SK-N-SH (cell line): ENCODE results near the gene IGLON5. TPM values are rescaled to one million over a fixed set of nuclear protein-coding genes. Genes with fewer than 3 reads are reported as not detected.

Source experiments
- CTCF ChIA-PET: fragments of 300-600, 350-600 bp; formaldehyde crosslinking; extraction: SDS; loops from one replicate; lab custom pipeline; 2021; lab: Yijun Ruan, JAX
- POLR2A ChIA-PET: fragments of 350-600 bp; sonication (Branson Sonifier 250); formaldehyde crosslinking; extraction: SDS; loops from one replicate; lab custom pipeline; 2020; ENCODE audit warnings: antibody characterized with exemption, inconsistent platforms; lab: Yijun Ruan, JAX
- DNase-seq: peaks from one replicate; pipeline ENCODE4 v3.0.0; 2012
- H2AFZ ChIP-seq: fragments of 200-600 bp; sonication (generic); 2 replicates; pipeline ENCODE4 v1.8.1; 2016; ENCODE audit warnings: antibody characterized with exemption, mild to moderate bottlenecking, low read depth
- H3F3A ChIP-seq: fragments of 200-600 bp; sonication (generic); replicated peaks from 2 replicates; pipeline ENCODE3; 2016; ENCODE audit warnings: antibody characterized with exemption, mild to moderate bottlenecking; ENCODE audit not compliant: insufficient read depth
- H3K27ac ChIP-seq, 2 experiments: fragments of 200-500 bp in 1 of 2; fragments of 200-600 bp in 1 of 2; sonication (Bioruptor generic) in 1 of 2; sonication (generic), shearing (Covaris generic) in 1 of 2; 2 replicates each; pipeline versions ENCODE4 v1.5.1 to v1.6.1; 2014 to 2016; ENCODE audit warnings: low read depth in 2 of 2, inconsistent platforms in 1 of 2, low read length in 1 of 2, mild to moderate bottlenecking in 1 of 2, mixed read lengths in 1 of 2
- H3K27me3 ChIP-seq: fragments of 200-600 bp; sonication (generic), shearing (Covaris generic); 2 replicates; pipeline ENCODE4 v1.6.1; 2016; ENCODE audit warnings: mixed run types; ENCODE audit not compliant: insufficient read depth
- H3K36me3 ChIP-seq, 2 experiments: fragments of 200-500 bp in 1 of 2; fragments of 200-600 bp in 1 of 2; sonication (Bioruptor generic) in 1 of 2; sonication (generic) in 1 of 2; replicated peaks in 1 of 2; 2 replicates each; pipeline versions ENCODE3 to v1.5.1; 2014 to 2016; ENCODE audit warnings: low read length in 1 of 2, mild to moderate bottlenecking in 1 of 2; ENCODE audit not compliant: insufficient read depth in 2 of 2, control insufficient read depth in 1 of 2
- H3K4me1 ChIP-seq, 2 experiments: fragments of 200-500 bp in 1 of 2; fragments of 200-600 bp in 1 of 2; sonication (Bioruptor generic) in 1 of 2; sonication (generic), shearing (Covaris generic) in 1 of 2; 2 replicates each; pipeline versions ENCODE4 v1.5.1 to v1.6.1; 2014 to 2016; ENCODE audit warnings: low read depth in 1 of 2, low read length in 1 of 2, mixed run types in 1 of 2; ENCODE audit not compliant: insufficient read depth in 2 of 2, control insufficient read depth in 1 of 2
- H3K4me2 ChIP-seq: fragments of 200-600 bp; sonication (generic), shearing (Covaris generic); 2 replicates; pipeline ENCODE4 v1.6.1; 2017; ENCODE audit warnings: mixed run types
- H3K4me3 ChIP-seq, 2 experiments: fragments of 200-500 bp in 1 of 2; fragments of 200-600 bp in 1 of 2; sonication (Bioruptor generic) in 1 of 2; sonication (generic), shearing (Covaris generic) in 1 of 2; 2 replicates each; pipeline versions ENCODE4 v1.5.1 to v1.8.1; 2014 to 2016; ENCODE audit warnings: low read depth in 2 of 2, inconsistent platforms in 1 of 2, low read length in 1 of 2, mild to moderate bottlenecking in 1 of 2, mixed read lengths in 1 of 2, moderate library complexity in 1 of 2
- H3K79me2 ChIP-seq: fragments of 200-600 bp; sonication (generic); 2 replicates; pipeline ENCODE4 v1.8.1; 2017; ENCODE audit warnings: mild to moderate bottlenecking; ENCODE audit not compliant: insufficient read depth
- H3K9ac ChIP-seq: fragments of 200-600 bp; sonication (generic); 2 replicates; pipeline ENCODE4 v1.6.1; 2017; ENCODE audit warnings: mixed run types
- H3K9me2 ChIP-seq: fragments of 200-600 bp; sonication (generic); 2 replicates; pipeline ENCODE4 v1.6.1; 2017; ENCODE audit warnings: mixed run types
- H3K9me3 ChIP-seq: fragments of 200-600 bp; sonication (generic); 2 replicates; pipeline ENCODE4 v1.6.1; 2017; ENCODE audit warnings: mixed run types, mild to moderate bottlenecking, moderate library complexity
- H4K20me1 ChIP-seq: fragments of 200-600 bp; sonication (generic); 2 replicates; pipeline ENCODE4 v1.6.1; 2017; ENCODE audit warnings: mild to moderate bottlenecking, mixed run types; ENCODE audit not compliant: insufficient read depth
- CHD2 ChIP-seq: fragments of 150-350 bp; IDR thresholded peaks from 2 replicates; pipeline ENCODE4 v1.6.1; 2018; ENCODE audit warnings: low read length; ENCODE audit not compliant: partially characterized antibody
- CTCF ChIP-seq: fragments of 200-600 bp; sonication (generic); IDR thresholded peaks from 2 replicates; pipeline ENCODE4 v1.6.1; 2017; ENCODE audit warnings: antibody characterized with exemption, mild to moderate bottlenecking, moderate library complexity
- EP300 ChIP-seq, 2 experiments: IDR thresholded peaks; 2 replicates each; pipeline versions ENCODE4 v1.4.0 to v1.6.1; 2012; ENCODE audit warnings: borderline replicate concordance in 1 of 2, low read depth in 1 of 2, low read length in 1 of 2
- FOSL2 ChIP-seq: IDR thresholded peaks from 2 replicates; pipeline ENCODE4 v1.4.0; 2012; ENCODE audit warnings: low read depth, mild to moderate bottlenecking, moderate library complexity, borderline replicate concordance
- FOXJ3 ChIP-seq: sonication (generic); formaldehyde crosslinking; IDR thresholded peaks from 2 replicates; pipeline ENCODE4 v1.5.1; 2020; ENCODE audit warnings: mild to moderate bottlenecking, missing genetic modification reagents
- FOXM1 ChIP-seq: IDR thresholded peaks from 2 replicates; pipeline ENCODE4 v1.4.0; 2012; ENCODE audit warnings: low read depth, mild to moderate bottlenecking
- GABPA ChIP-seq: IDR thresholded peaks from 2 replicates; pipeline ENCODE4 v1.4.0; 2012; ENCODE audit warnings: low read depth, mild to moderate bottlenecking
- IRF3 ChIP-seq: fragments of 150-350 bp; IDR thresholded peaks from 2 replicates; pipeline ENCODE4 v1.6.1; 2016; ENCODE audit warnings: mild to moderate bottlenecking, low read depth, low read length
- JUND ChIP-seq: IDR thresholded peaks from 2 replicates; pipeline ENCODE4 v1.4.0; 2012
- MAX ChIP-seq: IDR thresholded peaks from 2 replicates; pipeline ENCODE4 v1.4.0; 2012; ENCODE audit warnings: low read depth
- PBX3 ChIP-seq: IDR thresholded peaks from 2 replicates; pipeline ENCODE4; 2012
- POLR2AphosphoS5 ChIP-seq: IDR thresholded peaks from 2 replicates; pipeline ENCODE4 v1.6.1; 2012; ENCODE audit warnings: low read depth, low read length
- RCOR1 ChIP-seq: fragments of 150-350 bp; IDR thresholded peaks from 2 replicates; pipeline ENCODE4 v1.6.1; 2017; ENCODE audit warnings: antibody characterized with exemption, low read length
- RFX5 ChIP-seq: IDR thresholded peaks from 2 replicates; pipeline ENCODE4 v1.6.1; 2012; ENCODE audit warnings: mild to moderate bottlenecking, improper control_type of control experiment, low read length
- RXRA ChIP-seq: IDR thresholded peaks from 2 replicates; pipeline ENCODE4 v1.4.0; 2012; ENCODE audit warnings: low read depth, mild to moderate bottlenecking, borderline replicate concordance
- SIN3A ChIP-seq: IDR thresholded peaks from 2 replicates; pipeline ENCODE4 v1.6.1; 2012; ENCODE audit warnings: low read depth, mild to moderate bottlenecking, low read length, moderate library complexity, borderline replicate concordance
- SMC3 ChIP-seq: IDR thresholded peaks from 2 replicates; pipeline ENCODE4 v1.6.1; 2012; ENCODE audit warnings: low read depth, low read length, improper control_type of control experiment
- TAF1 ChIP-seq: IDR thresholded peaks from 2 replicates; pipeline ENCODE4 v1.6.1; 2012; ENCODE audit warnings: low read depth, mild to moderate bottlenecking, low read length, moderate library complexity, borderline replicate concordance
- TCF12 ChIP-seq: IDR thresholded peaks from 2 replicates; pipeline ENCODE4 v1.4.0; 2012
- USF2 ChIP-seq: fragments of 150-350 bp; IDR thresholded peaks from 2 replicates; pipeline ENCODE4 v1.6.1; 2017; ENCODE audit warnings: antibody characterized with exemption, low read length, low read depth, borderline replicate concordance
- YY1 ChIP-seq: IDR thresholded peaks from 2 replicates; pipeline ENCODE4 v1.4.0; 2012; ENCODE audit warnings: low read depth, mild to moderate bottlenecking
- WGBS: methylation state at CpG from one replicate; pipeline ENCODE4 v1.1.6; 2017; ENCODE audit warnings: low lambda C conversion rate; 5-methylcytosine and 5-hydroxymethylcytosine counted together
- polyA plus RNA-seq, 3 experiments: library from polyadenylated mRNA; depleted of rRNA; stranded (reverse); fragments of >200 nt; gene quantifications; 2 replicates each; pipeline ENCODE4 v1.2.3, GENCODE V29; 2012

IGLON5 gene
- polyA plus RNA-seq, 1 of the 3 experiments (the other 2 are of a cell fraction), result 0.36 TPM

GRCh38 chr19:51324167-51324481, 12.7 kb downstream of the IGLON5 start:
- Histone ChIP-seq H3K36me3 (no peaks in the 10 kb centered on the region), H3K4me1 (peaks cover 0 to 15% of the 10 kb centered on the region in 2 experiments; a peak in 1 of 4 replicates), H3K9me3 (no peaks in the 10 kb centered on the region), H3K27me3 (no peaks in the 10 kb centered on the region), H2AFZ (no peak overlapping the region), H3K79me2 (no peaks in the 10 kb centered on the region), H3F3A (no peaks in the 10 kb centered on the region), H3K4me2 (no peak overlapping the region), H4K20me1 (no peaks in the 10 kb centered on the region), H3K9ac (no peak overlapping the region), H3K27ac (no peak overlapping the region), H3K4me3 (no peak overlapping the region), H3K9me2 (no peaks in the 10 kb centered on the region)
- POLR2A ChIA-PET, result no interaction called here
- WGBS, result 59% methylated on average over 6 of the region's 6 CpGs
- CTCF ChIA-PET, result interaction anchor here (1.2 kb wide), 1 partner anchor 115 kb away, joined by 3 read pairs; no protein-coding TSS in a partner anchor
- no peak for DNase-seq
- TF ChIP-seq SIN3A (no peak), RXRA (no peak), USF2 (no peak), FOXJ3 (no peak), IRF3 (no peak), FOXM1 (no peak), MAX (no peak), EP300 (IDR thresholded peaks at IDR 0.05; ENCODE audit: borderline replicate concordance in 1 of 2, low read depth in 1 of 2, low read length in 1 of 2) (no peak), RCOR1 (no peak), TAF1 (no peak), CHD2 (no peak)

- DNase-seq, result no peak
- no peaks in the 10 kb centered on the region for H3K27me3 ChIP-seq
- no peaks in the 10 kb centered on the region for H3F3A ChIP-seq
- no peak overlapping the region for H2AFZ ChIP-seq
- no peak overlapping the region for H3K27ac ChIP-seq
- ChIA-PET POLR2A (no interaction called here), CTCF (interaction anchor here (1.2 kb wide), 1 partner anchor 114 kb away, joined by 3 read pairs; no protein-coding TSS in a partner anchor)
- TF ChIP-seq YY1, result no peak
- TF ChIP-seq FOSL2, result no peak
- no peak for TF ChIP-seq POLR2AphosphoS5
- no peak for TF ChIP-seq TCF12
- TF ChIP-seq GABPA, result no peak
- TF ChIP-seq JUND, result no peak
- no peak for TF ChIP-seq FOXM1
- no peak for TF ChIP-seq PBX3
- no peak for TF ChIP-seq RCOR1
- no peak for TF ChIP-seq RFX5
- no peak for TF ChIP-seq SMC3
- no peak for TF ChIP-seq IRF3
- TF ChIP-seq CTCF, result no peak
- no peaks in the 10 kb centered on the region for H3K79me2 ChIP-seq
- H3K9ac ChIP-seq, result no peak overlapping the region
- H3K9me3 ChIP-seq, result no peaks in the 10 kb centered on the region
- H3K36me3 ChIP-seq, result no peaks in the 10 kb centered on the region
- no peaks in the 10 kb centered on the region for H4K20me1 ChIP-seq
- H3K4me1 ChIP-seq, result peaks cover 0 to 3% of the 10 kb centered on the region in 2 experiments; a peak in 1 of 4 replicates
- no peak overlapping the region for H3K4me3 ChIP-seq
- no peaks in the 10 kb centered on the region for H3K9me2 ChIP-seq
- no peak overlapping the region for H3K4me2 ChIP-seq
- 70% methylated on average over 14 of the region's 26 CpGs for WGBS
These were observed 13.9 kb downstream of the IGLON5 start for GRCh38 chr19:51325161-51325976.
